DND-41 (cell line): Measurements from ENCODE around the gene LMX1B.

ENCODE experiments used
- ATAC-seq: fragments of 200-7000 bp; cut with Tn5 transposase; 3 replicates; pipeline ENCODE4 v1.9.1; 2021; ENCODE audit warnings: low read depth; ENCODE audit not compliant: insufficient read depth
- DNase-seq: peaks from one replicate; pipeline ENCODE4 v3.0.0-alpha.2; 2020
- H2AFZ ChIP-seq: 2 replicates; pipeline ENCODE4 v1.6.0; 2012; ENCODE audit warnings: low read depth, low read length
- H3K27ac ChIP-seq: 2 replicates; pipeline ENCODE4 v1.5.1; 2012; ENCODE audit warnings: low read length, inconsistent platforms
- H3K27me3 ChIP-seq: fragments of 200-600 bp; sonication (generic); 2 replicates; pipeline ENCODE4 v1.6.0; 2012; ENCODE audit warnings: low read length, mild to moderate bottlenecking, inconsistent platforms; ENCODE audit not compliant: insufficient read depth, poor library complexity
- H3K36me3 ChIP-seq: 2 replicates; pipeline ENCODE4 v1.5.1; 2012; ENCODE audit warnings: low read length, inconsistent platforms; ENCODE audit not compliant: insufficient read depth
- H3K4me1 ChIP-seq: 2 replicates; pipeline ENCODE4 v1.5.1; 2012; ENCODE audit warnings: mild to moderate bottlenecking, low read length; ENCODE audit not compliant: insufficient read depth
- H3K4me2 ChIP-seq: 2 replicates; pipeline ENCODE4 v1.6.0; 2012; ENCODE audit warnings: mild to moderate bottlenecking, moderate library complexity, low read length, inconsistent platforms; ENCODE audit not compliant: insufficient read depth
- H3K4me3 ChIP-seq, 2 experiments: fragments of 200-600 bp in 1 of 2; shearing (Covaris generic) in 1 of 2; 2 replicates each; pipeline ENCODE4 v1.5.1; 2012 to 2016; ENCODE audit warnings: inconsistent platforms in 2 of 2, low read length in 2 of 2, mild to moderate bottlenecking in 2 of 2, low read depth in 1 of 2, moderate library complexity in 1 of 2
- H3K79me2 ChIP-seq: 2 replicates; pipeline ENCODE4 v1.6.0; 2012; ENCODE audit warnings: low read length, inconsistent platforms; ENCODE audit not compliant: insufficient read depth
- H3K9ac ChIP-seq: 2 replicates; pipeline ENCODE4 v1.6.0; 2012; ENCODE audit warnings: low read depth, mild to moderate bottlenecking, inconsistent platforms, low read length, moderate library complexity
- H3K9me3 ChIP-seq: 2 replicates; pipeline ENCODE4 v1.5.1; 2012; ENCODE audit warnings: low read length, moderate library complexity, mild to moderate bottlenecking, inconsistent platforms; ENCODE audit not compliant: insufficient read depth, severe bottlenecking
- H4K20me1 ChIP-seq: 2 replicates; pipeline ENCODE4 v1.6.0; 2012; ENCODE audit warnings: low read length; ENCODE audit not compliant: insufficient read depth
- CTCF ChIP-seq: IDR thresholded peaks from 2 replicates; pipeline ENCODE4 v1.5.1; 2012; ENCODE audit warnings: borderline replicate concordance, low read length, moderate library complexity, mild to moderate bottlenecking; ENCODE audit not compliant: poor library complexity, severe bottlenecking; ENCODE audit errors: extremely low read depth
- EZH2 ChIP-seq: IDR thresholded peaks from 3 replicates; pipeline ENCODE4 v1.6.1; 2012; ENCODE audit warnings: borderline replicate concordance, low read depth, mild to moderate bottlenecking, moderate library complexity, low read length, inconsistent platforms; ENCODE audit not compliant: severe bottlenecking

The LMX1B gene

GRCh38 chr9:126681336-126681735 lies 67.6 kb downstream of the LMX1B start:
- Histone ChIP-seq H4K20me1 (no peaks in the 10 kb centered on the region; the same call in 1 of the 2 replicates), H3K79me2 (no peaks in the 10 kb centered on the region), H3K9ac (no peak overlapping the region), H3K27me3 (no peaks in the 10 kb centered on the region), H3K4me3 (no peak overlapping the region), H3K4me1 (no peaks in the 10 kb centered on the region), H3K4me2 (no peak overlapping the region), H3K9me3 (no peaks in the 10 kb centered on the region), H3K36me3 (no peaks in the 10 kb centered on the region), H3K27ac (no peak overlapping the region), H2AFZ (no peak overlapping the region)
- ATAC-seq, result no peak
- no peak for TF ChIP-seq CTCF
- DNase-seq, result no peak

- no peak overlapping the region for H3K9ac ChIP-seq
- TF ChIP-seq CTCF, result no peak
- TF ChIP-seq EZH2, result no peak
- H3K79me2 ChIP-seq, result no peaks in the 10 kb centered on the region
- no peak for DNase-seq
- no peaks in the 10 kb centered on the region for H3K4me1 ChIP-seq
- no peaks in the 10 kb centered on the region; the same call in 1 of the 2 replicates for H4K20me1 ChIP-seq
- H3K4me2 ChIP-seq, result no peak overlapping the region
- no peak overlapping the region for H3K27ac ChIP-seq
- H3K9me3 ChIP-seq, result no peaks in the 10 kb centered on the region
- no peak for ATAC-seq
- H2AFZ ChIP-seq, result no peak overlapping the region
- H3K4me3 ChIP-seq, result no peak overlapping the region
- no peaks in the 10 kb centered on the region for H3K36me3 ChIP-seq
- H3K27me3 ChIP-seq, result no peaks in the 10 kb centered on the region
Observed at GRCh38 chr9:126682113-126682810, 68.5 kb downstream of the LMX1B start.

GRCh38 chr9:126682928-126683697 lies 69.4 kb downstream of the LMX1B start:
- Histone ChIP-seq H4K20me1 (no peaks in the 10 kb centered on the region; the same call in 1 of the 2 replicates), H3K27ac (no peak overlapping the region), H2AFZ (no peak overlapping the region), H3K36me3 (no peaks in the 10 kb centered on the region), H3K79me2 (no peaks in the 10 kb centered on the region), H3K4me1 (no peaks in the 10 kb centered on the region), H3K4me2 (no peak overlapping the region), H3K9ac (no peak overlapping the region), H3K27me3 (no peaks in the 10 kb centered on the region), H3K4me3 (no peak overlapping the region), H3K9me3 (no peaks in the 10 kb centered on the region)
- TF ChIP-seq CTCF (no peak), EZH2 (no peak)
- DNase-seq (no peak), ATAC-seq (no peak)
